WTC11 (cell line): Measurements from ENCODE around the gene TMEM204. TPM values are rescaled to one million over a fixed set of nuclear protein-coding genes. Genes with fewer than 3 reads are reported as not detected.

ENCODE experiments used
- ATAC-seq: fragments of 200-7000 bp; cut with Tn5 transposase; 2 replicates; pipeline ENCODE4 v1.10.0; 2021; ENCODE audit warnings: mild to moderate bottlenecking, moderate library complexity
- CTCF ChIA-PET: fragments of 300-600 bp; sonication (Branson Sonifier 250); formaldehyde crosslinking; loops from one replicate; lab custom pipeline; 2021; ENCODE audit warnings: antibody characterized with exemption; lab: Charles Lee
- POLR2A ChIA-PET: fragments of 350-600 bp; sonication (Branson Sonifier 250); formaldehyde crosslinking; loops from one replicate; lab custom pipeline; 2021; ENCODE audit warnings: antibody characterized with exemption; lab: Charles Lee
- DNase-seq: peaks from one replicate; pipeline ENCODE4 v3.0.0; 2021; ENCODE audit warnings: low spot score
- H3K27ac Mint-ChIP-seq: 2 replicates; pipeline ENCODE4 v1.8.0; 2021; ENCODE audit warnings: mixed read lengths
- H3K27me3 Mint-ChIP-seq: 2 replicates; pipeline ENCODE4 v1.8.0; 2021; ENCODE audit warnings: low read depth, mild to moderate bottlenecking, moderate library complexity, mixed read lengths
- H3K36me3 Mint-ChIP-seq: 2 replicates; pipeline ENCODE4 v1.8.0; 2021; ENCODE audit warnings: mixed read lengths
- H3K4me1 Mint-ChIP-seq: 2 replicates; pipeline ENCODE4 v1.8.0; 2022; ENCODE audit warnings: mixed read lengths
- H3K4me3 Mint-ChIP-seq: 2 replicates; pipeline ENCODE4 v1.8.0; 2021; ENCODE audit warnings: mild to moderate bottlenecking, moderate library complexity, mixed read lengths
- H3K9me3 Mint-ChIP-seq: 2 replicates; pipeline ENCODE4 v1.8.0; 2021; ENCODE audit warnings: mixed read lengths
- AR ChIP-seq: fragments of 250-450 bp; sonication (Bioruptor Pico); IDR thresholded peaks from 2 replicates; pipeline ENCODE4 v1.9.0; 2021; ENCODE audit warnings: mild to moderate bottlenecking
- ATF6 ChIP-seq: sonication (generic); formaldehyde crosslinking; IDR thresholded peaks from 2 replicates; pipeline ENCODE4 v1.8.1; 2023; ENCODE audit warnings: mild to moderate bottlenecking, missing genetic modification reagents
- CBFB ChIP-seq: sonication (generic); formaldehyde crosslinking; IDR thresholded peaks from 2 replicates; pipeline ENCODE4 v1.8.1; 2022; ENCODE audit warnings: mild to moderate bottlenecking, low read depth, missing genetic modification reagents
- CREM ChIP-seq: sonication (generic); formaldehyde crosslinking; IDR thresholded peaks from 2 replicates; pipeline ENCODE4 v1.8.1; 2022; ENCODE audit warnings: mild to moderate bottlenecking, missing genetic modification reagents, moderate library complexity
- ERG ChIP-seq: fragments of 250-450 bp; sonication (Bioruptor Pico); IDR thresholded peaks from 2 replicates; pipeline ENCODE4 v1.8.0; 2021; ENCODE audit warnings: mild to moderate bottlenecking
- ESRRA ChIP-seq: sonication (generic); formaldehyde crosslinking; IDR thresholded peaks from 2 replicates; pipeline ENCODE4 v1.8.1; 2022; ENCODE audit warnings: mild to moderate bottlenecking, missing genetic modification reagents, borderline replicate concordance
- FOXJ3 ChIP-seq: sonication (generic); formaldehyde crosslinking; IDR thresholded peaks from 2 replicates; pipeline ENCODE4 v1.9.0; 2021; ENCODE audit warnings: missing genetic modification reagents, mild to moderate bottlenecking, borderline replicate concordance
- FOXK1 ChIP-seq: sonication (generic); formaldehyde crosslinking; IDR thresholded peaks from 2 replicates; pipeline ENCODE4 v1.8.0; 2022; ENCODE audit warnings: mild to moderate bottlenecking, moderate library complexity, missing genetic modification reagents
- FOXP1 ChIP-seq: sonication (generic); formaldehyde crosslinking; IDR thresholded peaks from 2 replicates; pipeline ENCODE4 v1.8.0; 2022; ENCODE audit warnings: missing genetic modification reagents, mild to moderate bottlenecking, moderate library complexity, borderline replicate concordance
- HMGA2 ChIP-seq: fragments of 250-450 bp; sonication (Bioruptor Pico); IDR thresholded peaks from 2 replicates; pipeline ENCODE4 v1.4.0; 2021; ENCODE audit warnings: mild to moderate bottlenecking, moderate library complexity
- JAZF1 ChIP-seq: fragments of 250-450 bp; sonication (Bioruptor Pico); IDR thresholded peaks from 2 replicates; pipeline ENCODE4 v1.9.0; 2021; ENCODE audit warnings: moderate library complexity, mild to moderate bottlenecking, inconsistent platforms
- KAT7 ChIP-seq: sonication (generic); formaldehyde crosslinking; IDR thresholded peaks from 2 replicates; pipeline ENCODE4 v1.8.1; 2023; ENCODE audit warnings: missing genetic modification reagents, mild to moderate bottlenecking, borderline replicate concordance
- NFYB ChIP-seq: sonication (generic); formaldehyde crosslinking; conservative IDR thresholded peaks from 2 replicates; pipeline ENCODE4 v1.8.0; 2022; ENCODE audit warnings: low read depth, missing genetic modification reagents
- NR2C2 ChIP-seq: sonication (generic); formaldehyde crosslinking; IDR thresholded peaks from 2 replicates; pipeline ENCODE4 v1.8.0; 2022; ENCODE audit warnings: mild to moderate bottlenecking, missing genetic modification reagents
- OVOL2 ChIP-seq: fragments of 250-450 bp; sonication (Bioruptor Pico); IDR thresholded peaks from 2 replicates; pipeline ENCODE4 v1.9.0; 2021; ENCODE audit warnings: mild to moderate bottlenecking, borderline replicate concordance
- SP1 ChIP-seq: sonication (generic); formaldehyde crosslinking; conservative IDR thresholded peaks from 2 replicates; pipeline ENCODE4 v1.8.1; 2022; ENCODE audit warnings: missing genetic modification reagents
- TEAD1 ChIP-seq: sonication (generic); formaldehyde crosslinking; IDR thresholded peaks from 2 replicates; pipeline ENCODE4 v1.8.0; 2022; ENCODE audit warnings: mild to moderate bottlenecking, missing genetic modification reagents
- TP53 ChIP-seq: sonication (generic); formaldehyde crosslinking; IDR thresholded peaks from 2 replicates; pipeline ENCODE4 v1.8.1; 2023; ENCODE audit warnings: mild to moderate bottlenecking, missing genetic modification reagents
- USF1 ChIP-seq: sonication (generic); formaldehyde crosslinking; IDR thresholded peaks from 2 replicates; pipeline ENCODE4 v1.8.0; 2022; ENCODE audit warnings: mild to moderate bottlenecking, missing genetic modification reagents
- ZBTB43 ChIP-seq: sonication (generic); formaldehyde crosslinking; IDR thresholded peaks from 2 replicates; pipeline ENCODE4 v1.8.1; 2023; ENCODE audit warnings: mild to moderate bottlenecking, missing genetic modification reagents
- ZNF219 ChIP-seq: sonication (generic); formaldehyde crosslinking; IDR thresholded peaks from 2 replicates; pipeline ENCODE4 v1.8.0; 2023; ENCODE audit warnings: missing genetic modification reagents, mild to moderate bottlenecking, borderline replicate concordance
- ZNF232 ChIP-seq: sonication (generic); formaldehyde crosslinking; IDR thresholded peaks from 2 replicates; pipeline ENCODE4 v1.8.0; 2022; ENCODE audit warnings: mild to moderate bottlenecking, missing genetic modification reagents
- total RNA-seq: library from RNA; stranded (reverse); gene quantifications from 3 replicates; pipeline ENCODE4 v1.2.3, GENCODE V29; 2021

The TMEM204 gene
- total RNA-seq, 1 experiment from 2014 or later, result 0.35 TPM

GRCh38 chr16:1532771-1533170, 695 bp upstream of the TMEM204 start (continued):
- TF ChIP-seq ATF6, result no peak

GRCh38 chr16:1534021-1535020, 855 bp downstream of the TMEM204 start:
- Mint-ChIP-seq H3K4me3 (no peak overlapping the region), H3K27ac (no peak overlapping the region), H3K27me3 (no peaks in the 10 kb centered on the region), H3K4me1 (no peaks in the 10 kb centered on the region)
- no peak for ATAC-seq
- POLR2A ChIA-PET, result no interaction called here
- CTCF ChIA-PET, result no interaction called here
- DNase-seq, result no peak
- TF ChIP-seq JAZF1 (CRISPR knock-in tag) (no peak), ZNF232 (CRISPR knock-in tag) (no peak), FOXP1 (no peak), NFYB (CRISPR knock-in tag) (no peak), FOXJ3 (CRISPR knock-in tag) (no peak)
- TF ChIP-seq, all 79 proteins: peak for 0
- Mint-ChIP-seq H3K9me3 (no peaks in the 10 kb centered on the region), H3K36me3 (no peaks in the 10 kb centered on the region)

- no peaks in the 10 kb centered on the region for H3K36me3 Mint-ChIP-seq
- no peak overlapping the region for H3K27ac Mint-ChIP-seq
- ChIA-PET POLR2A (no interaction called here), CTCF (no interaction called here)
- no peak for ATAC-seq
- H3K4me1 Mint-ChIP-seq, result no peaks in the 10 kb centered on the region
- no peaks in the 10 kb centered on the region for H3K9me3 Mint-ChIP-seq
- no peaks in the 10 kb centered on the region for H3K27me3 Mint-ChIP-seq
- no peak for DNase-seq
- H3K4me3 Mint-ChIP-seq, result no peak overlapping the region
- TF ChIP-seq TEAD1 (CRISPR knock-in tag), result no peak
- no peak for TF ChIP-seq ZBTB43 (CRISPR knock-in tag)
- no peak for TF ChIP-seq CREM (CRISPR knock-in tag)
- no peak for TF ChIP-seq OVOL2
- TF ChIP-seq NR2C2 (CRISPR knock-in tag), result no peak
- TF ChIP-seq HMGA2 (CRISPR knock-in tag), result no peak
- TF ChIP-seq ESRRA, result no peak
- TF ChIP-seq TP53 (CRISPR knock-in tag), result no peak
- no peak for TF ChIP-seq AR (CRISPR knock-in tag)
- TF ChIP-seq ERG, result no peak
- TF ChIP-seq FOXK1 (CRISPR knock-in tag), result no peak
- TF ChIP-seq JAZF1 (CRISPR knock-in tag), result no peak
- TF ChIP-seq SP1 (CRISPR knock-in tag), result no peak
- no peak for TF ChIP-seq ZNF219 (CRISPR knock-in tag)
- no peak for TF ChIP-seq CBFB (CRISPR knock-in tag)
- no peak for TF ChIP-seq KAT7 (CRISPR knock-in tag)
- TF ChIP-seq USF1, result no peak
Observed at GRCh38 chr16:1535391-1536291, 2.2 kb downstream of the TMEM204 start.
